ENCODE results near the gene CALHM6. TPM values are rescaled to one million over a fixed set of nuclear protein-coding genes. Genes with fewer than 3 reads are reported as not detected.

The CALHM6 gene
- total RNA-seq, 1 experiment from 2014 or later: not detected

DNA sequence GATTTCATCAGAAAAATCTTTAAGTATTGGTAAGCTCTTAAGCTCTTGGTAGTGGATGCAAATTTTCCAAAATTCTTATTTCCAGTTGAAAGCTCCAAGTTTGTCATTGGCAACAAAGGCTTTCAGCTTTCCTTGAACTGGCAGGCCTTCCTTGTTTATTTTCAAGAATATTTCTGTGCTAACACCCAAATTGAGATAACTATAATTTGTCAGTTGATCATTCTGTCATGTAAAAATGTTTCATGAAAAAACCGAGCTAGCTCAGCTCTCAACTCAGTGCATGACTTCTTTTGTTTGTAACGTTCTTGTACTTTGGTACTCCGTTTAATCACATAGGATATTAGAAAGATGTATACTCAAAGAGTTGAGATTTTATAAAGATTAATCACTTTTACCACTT lies 38.9 kb upstream of the CALHM6 start:
- H3K9me3 ChIP-seq: no peaks in the 10 kb centered on the region
- H3K36me3 ChIP-seq (ENCODE audit: control insufficient read depth, insufficient read depth, low read length): no peaks in the 10 kb centered on the region
- POLR2A ChIA-PET: no interaction called here
- no peak for DNase-seq
- H3K4me3 Mint-ChIP-seq (ENCODE audit: unreplicated experiment): no peak overlapping the region
- CTCF ChIA-PET: no interaction called here
- no peak overlapping the region for H3K27ac Mint-ChIP-seq (ENCODE audit: unreplicated experiment)
- no peaks in the 10 kb centered on the region for H3K4me1 Mint-ChIP-seq (ENCODE audit: low read depth, unreplicated experiment)
- no peaks in the 10 kb centered on the region for H3K9me3 Mint-ChIP-seq (ENCODE audit: unreplicated experiment)
- intact Hi-C loops (cut with micrococcal nuclease; ENCODE audit: unreplicated experiment): no loop called here
- BruUV-seq (replicated peaks): no TSS peak
- no peaks in the 10 kb centered on the region; the same call in 1 of the 2 replicates for H3K27me3 ChIP-seq (replicated peaks; ENCODE audit: control insufficient read depth, insufficient read depth, low read length)
- no peaks in the 10 kb centered on the region for H3K27me3 Mint-ChIP-seq (ENCODE audit: insufficient read depth, unreplicated experiment)
- TF ChIP-seq CTCF (IDR thresholded peaks at IDR 0.05; ENCODE audit: insufficient read depth in 1 of 2, low read depth in 1 of 2, low read length in 1 of 2, severe bottlenecking in 1 of 2, unreplicated experiment in 1 of 2): no peak
- no peaks in the 10 kb centered on the region for H3K36me3 Mint-ChIP-seq (ENCODE audit: insufficient read depth, unreplicated experiment)
- no peak overlapping the region for H3K4me3 ChIP-seq (ENCODE audit: low read depth, low read length)
- H3K4me1 ChIP-seq: no peaks in the 10 kb centered on the region

DNA sequence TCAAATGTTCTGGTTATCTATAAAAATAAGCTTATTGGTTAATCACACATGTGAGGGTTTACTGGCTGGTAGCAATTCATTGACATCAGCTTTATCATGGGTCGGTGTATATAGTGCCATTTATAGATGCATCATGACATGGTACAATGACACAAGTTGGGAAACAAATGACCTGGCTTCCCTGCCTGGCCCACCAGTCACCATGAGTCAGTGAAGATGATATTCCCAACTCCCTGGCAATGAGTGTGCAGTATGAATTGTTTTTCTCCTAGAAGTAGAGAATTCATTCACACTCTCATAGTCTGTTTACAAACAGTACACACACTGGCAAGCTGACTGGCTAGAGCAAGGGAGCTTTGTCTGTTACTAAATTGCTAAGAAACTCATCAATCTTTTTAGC lies 37.2 kb upstream of the CALHM6 start:
- no peak for DNase-seq
- no TSS peak for BruUV-seq (replicated peaks)
- H3K4me3 ChIP-seq (ENCODE audit: low read depth, low read length): no peak overlapping the region
- H3K27me3 Mint-ChIP-seq (ENCODE audit: insufficient read depth, unreplicated experiment): no peaks in the 10 kb centered on the region
- ChIA-PET CTCF (no interaction called here), POLR2A (no interaction called here)
- no peaks in the 10 kb centered on the region; the same call in 1 of the 2 replicates for H3K27me3 ChIP-seq (replicated peaks; ENCODE audit: control insufficient read depth, insufficient read depth, low read length)
- no peaks in the 10 kb centered on the region for H3K9me3 Mint-ChIP-seq (ENCODE audit: unreplicated experiment)
- no peaks in the 10 kb centered on the region for H3K9me3 ChIP-seq
- intact Hi-C loops (cut with micrococcal nuclease; ENCODE audit: unreplicated experiment): no loop called here
- H3K36me3 ChIP-seq (ENCODE audit: control insufficient read depth, insufficient read depth, low read length): no peaks in the 10 kb centered on the region
- TF ChIP-seq CTCF (IDR thresholded peaks at IDR 0.05; ENCODE audit: insufficient read depth in 1 of 2, low read depth in 1 of 2, low read length in 1 of 2, severe bottlenecking in 1 of 2, unreplicated experiment in 1 of 2): no peak
- H3K4me3 Mint-ChIP-seq (ENCODE audit: unreplicated experiment): no peak overlapping the region
- no peaks in the 10 kb centered on the region for H3K36me3 Mint-ChIP-seq (ENCODE audit: insufficient read depth, unreplicated experiment)
- no peaks in the 10 kb centered on the region for H3K4me1 ChIP-seq
- H3K27ac Mint-ChIP-seq (ENCODE audit: unreplicated experiment): no peak overlapping the region
- H3K4me1 Mint-ChIP-seq (ENCODE audit: low read depth, unreplicated experiment): no peaks in the 10 kb centered on the region

DNA sequence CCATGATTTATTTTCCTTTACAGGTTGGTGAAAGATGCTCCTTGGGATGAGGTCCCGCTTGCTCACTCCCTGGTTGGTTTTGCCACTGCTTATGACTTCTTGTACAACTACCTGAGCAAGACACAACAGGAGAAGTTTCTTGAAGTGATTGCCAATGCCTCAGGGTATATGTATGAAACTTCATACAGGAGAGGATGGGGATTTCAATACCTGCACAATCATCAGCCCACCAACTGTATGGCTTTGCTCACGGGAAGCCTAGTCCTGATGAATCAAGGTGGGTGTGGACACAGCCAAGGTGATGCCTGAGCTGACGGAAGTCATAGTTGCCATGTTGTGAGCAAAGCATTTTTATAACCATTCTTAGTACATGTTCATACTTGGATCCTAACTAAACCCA lies 34.6 kb upstream of the CALHM6 start:
- no TSS peak for BruUV-seq (replicated peaks)
- intact Hi-C loops (cut with micrococcal nuclease; ENCODE audit: unreplicated experiment): no loop called here
- no peak for DNase-seq
- H3K4me1 ChIP-seq: no peaks in the 10 kb centered on the region
- Mint-ChIP-seq H3K27me3 (ENCODE audit: insufficient read depth, unreplicated experiment) (no peaks in the 10 kb centered on the region), H3K9me3 (ENCODE audit: unreplicated experiment) (no peaks in the 10 kb centered on the region), H3K36me3 (ENCODE audit: insufficient read depth, unreplicated experiment) (no peaks in the 10 kb centered on the region), H3K4me1 (ENCODE audit: low read depth, unreplicated experiment) (no peaks in the 10 kb centered on the region), H3K27ac (ENCODE audit: unreplicated experiment) (no peak overlapping the region), H3K4me3 (ENCODE audit: unreplicated experiment) (no peak overlapping the region)
- POLR2A ChIA-PET: no interaction called here
- CTCF ChIA-PET: no interaction called here
- H3K27me3 ChIP-seq (replicated peaks; ENCODE audit: control insufficient read depth, insufficient read depth, low read length): no peaks in the 10 kb centered on the region; the same call in 1 of the 2 replicates
- no peaks in the 10 kb centered on the region for H3K36me3 ChIP-seq (ENCODE audit: control insufficient read depth, insufficient read depth, low read length)
- H3K4me3 ChIP-seq (ENCODE audit: low read depth, low read length): no peak overlapping the region
- no peaks in the 10 kb centered on the region for H3K9me3 ChIP-seq
- TF ChIP-seq CTCF (IDR thresholded peaks at IDR 0.05; ENCODE audit: insufficient read depth in 1 of 2, low read depth in 1 of 2, low read length in 1 of 2, severe bottlenecking in 1 of 2, unreplicated experiment in 1 of 2): no peak
